GM12878 (cell line): ENCODE measurements around the gene CDKN1B. TPM values are rescaled to one million over a fixed set of nuclear protein-coding genes. Genes with fewer than 3 reads are reported as not detected.
A peak's percentile ranks its signal among the peaks of the same experiment; 100 is the strongest.

Source experiments
- ATAC-seq: fragments of 200-7000 bp; cut with Tn5 transposase; 3 replicates; pipeline ENCODE4 v1.9.1; 2020; ENCODE audit warnings: mild to moderate bottlenecking, moderate library complexity
- BruUV-seq: library from RNA; stranded (reverse); fragments of 400-500 nt; replicated peaks from 2 replicates; lab custom pipeline; 2021; lab: Mats Ljungman, UMichigan
- CTCF ChIA-PET: fragments of 300-600 bp; sonication (Branson Sonifier 250); formaldehyde crosslinking; extraction: SDS; loops from one replicate; lab custom pipeline; 2021; ENCODE audit warnings: inconsistent platforms; lab: Yijun Ruan, JAX
- POLR2A ChIA-PET: fragments of 350-600 bp; formaldehyde crosslinking; extraction: SDS; loops from one replicate; lab custom pipeline; 2021; ENCODE audit warnings: inconsistent platforms; lab: Charles Lee
- RAD21 ChIA-PET: fragments of 300-600 bp; sonication (Branson Sonifier 250); formaldehyde crosslinking; loops from one replicate; lab custom pipeline; 2023; ENCODE audit warnings: antibody characterized with exemption; ENCODE audit not compliant: unreplicated experiment; lab: Charles Lee
- SMC1A ChIA-PET: fragments of 300-600 bp; sonication (Branson Sonifier 250); formaldehyde crosslinking; loops from one replicate; lab custom pipeline; 2023; ENCODE audit not compliant: unreplicated experiment, uncharacterized antibody; lab: Charles Lee
- DNase-seq: peaks from one replicate; pipeline ENCODE4 v3.0.0-alpha.2; 2011; ENCODE audit warnings: low read depth, low spot score
- FAIRE-seq: peaks from 3 replicates; lab custom pipeline; 2011; peaks lifted over from hg19 to GRCh38; lab: Jason Lieb, UNC
- H2AFZ ChIP-seq: 2 replicates; pipeline ENCODE4 v1.6.0; 2011; ENCODE audit warnings: low read depth, low read length, control low read depth; ENCODE audit not compliant: control insufficient read depth
- H3K27ac ChIP-seq: 2 replicates; pipeline ENCODE4 v1.5.1; 2011; ENCODE audit warnings: control low read depth; ENCODE audit not compliant: control insufficient read depth, insufficient read depth
- H3K27me3 ChIP-seq, 2 experiments: replicated peaks in 1 of 2; 2 replicates each; pipeline versions ENCODE4 v1.6.0 to v1.6.1; 2011; ENCODE audit warnings: low read length in 1 of 2; ENCODE audit not compliant: control insufficient read depth in 2 of 2, insufficient read depth in 2 of 2
- H3K36me3 ChIP-seq, 2 experiments: 2 replicates each; pipeline ENCODE4 v1.5.1; 2011; ENCODE audit warnings: low read length in 1 of 2; ENCODE audit not compliant: control insufficient read depth in 2 of 2, insufficient read depth in 2 of 2
- H3K4me1 ChIP-seq: 2 replicates; pipeline ENCODE4 v1.6.1; 2011; ENCODE audit warnings: mild to moderate bottlenecking, low read length, moderate library complexity, mixed read lengths; ENCODE audit not compliant: control insufficient read depth, insufficient read depth
- H3K4me2 ChIP-seq: 2 replicates; pipeline ENCODE4 v1.6.0; 2011; ENCODE audit warnings: control low read depth; ENCODE audit not compliant: control insufficient read depth, insufficient read depth
- H3K4me3 ChIP-seq: fragments of 200-600 bp; sonication (generic); 2 replicates; pipeline ENCODE4 v1.5.1; 2016
- H3K79me2 ChIP-seq: 2 replicates; pipeline ENCODE4 v1.6.0; 2011; ENCODE audit warnings: low read length; ENCODE audit not compliant: control insufficient read depth, insufficient read depth
- H3K9ac ChIP-seq: 2 replicates; pipeline ENCODE4 v1.8.0; 2011; ENCODE audit warnings: low read length, control low read depth, mixed read lengths; ENCODE audit not compliant: control insufficient read depth, insufficient read depth
- H3K9me3 ChIP-seq: replicated peaks from 3 replicates; pipeline ENCODE4 v1.5.1; 2011; ENCODE audit warnings: mild to moderate bottlenecking, low read length; ENCODE audit not compliant: control insufficient read depth, insufficient read depth
- H4K20me1 ChIP-seq: 2 replicates; pipeline ENCODE4 v1.6.0; 2011; ENCODE audit not compliant: control insufficient read depth, insufficient read depth
- ATF2 ChIP-seq: IDR thresholded peaks from 2 replicates; pipeline ENCODE4 v1.6.1; 2012; ENCODE audit warnings: low read length, inconsistent platforms
- EP300 ChIP-seq, 2 experiments: fragments of 150-350 bp in 1 of 2; IDR thresholded peaks; 2 replicates each; pipeline ENCODE4 v1.6.1; 2011 to 2012; ENCODE audit warnings: low read depth in 2 of 2, low read length in 2 of 2, borderline replicate concordance in 1 of 2, improper control_type of control experiment in 1 of 2, inconsistent platforms in 1 of 2; ENCODE audit not compliant: control insufficient read depth in 1 of 2
- ESRRA ChIP-seq: IDR thresholded peaks from 2 replicates; pipeline ENCODE4 v1.6.1; 2012; ENCODE audit warnings: mild to moderate bottlenecking, low read length, improper control_type of control experiment
- FOXK2 ChIP-seq: fragments of 450-650 bp; IDR thresholded peaks from 2 replicates; pipeline ENCODE4 v1.6.1; 2017; ENCODE audit warnings: mild to moderate bottlenecking, moderate library complexity
- IKZF1 ChIP-seq: fragments of 450-650 bp; conservative IDR thresholded peaks from 2 replicates; pipeline ENCODE4 v1.6.1; 2017; ENCODE audit warnings: antibody characterized with exemption, mild to moderate bottlenecking
- MEF2A ChIP-seq: IDR thresholded peaks from 2 replicates; pipeline ENCODE4 v1.6.1; 2011; ENCODE audit warnings: low read depth, mild to moderate bottlenecking, low read length, moderate library complexity; ENCODE audit not compliant: insufficient read depth
- PAX5 ChIP-seq: IDR thresholded peaks from 2 replicates; pipeline ENCODE4 v1.6.1; 2011; ENCODE audit warnings: low read depth, low read length, borderline replicate concordance
- PBX3 ChIP-seq: IDR thresholded peaks from 2 replicates; pipeline ENCODE4 v1.6.1; 2011; ENCODE audit warnings: mild to moderate bottlenecking, low read depth, low read length, moderate library complexity; ENCODE audit not compliant: insufficient replicate concordance
- PKNOX1 ChIP-seq: fragments of 450-650 bp; IDR thresholded peaks from 2 replicates; pipeline ENCODE4 v1.6.1; 2016; ENCODE audit warnings: mild to moderate bottlenecking
- SIN3A ChIP-seq: IDR thresholded peaks from 2 replicates; pipeline ENCODE4 v1.6.1; 2012; ENCODE audit warnings: low read depth, low read length, improper control_type of control experiment
- SMAD1 ChIP-seq: fragments of 450-650 bp; IDR thresholded peaks from 2 replicates; pipeline ENCODE4 v1.6.1; 2018; ENCODE audit warnings: mild to moderate bottlenecking, low read depth; ENCODE audit not compliant: partially characterized antibody
- SMAD5 ChIP-seq: IDR thresholded peaks from 2 replicates; pipeline ENCODE4 v1.6.1; 2016; ENCODE audit warnings: antibody characterized with exemption, low read depth
- SMC3 ChIP-seq: IDR thresholded peaks from 2 replicates; pipeline ENCODE4 v1.6.1; 2011; ENCODE audit warnings: low read length, improper control_type of control experiment, borderline replicate concordance
- SP1 ChIP-seq: IDR thresholded peaks from one replicate; pipeline ENCODE4 v1.6.1; 2011; ENCODE audit warnings: low read depth, low read length
- SRF ChIP-seq, 2 experiments: IDR thresholded peaks; 2 replicates each; pipeline ENCODE4 v1.6.1; 2011; ENCODE audit warnings: low read depth in 2 of 2, low read length in 2 of 2, mild to moderate bottlenecking in 1 of 2, moderate library complexity in 1 of 2
- SUZ12 ChIP-seq: fragments of 200-600 bp; sonication (generic); IDR thresholded peaks from one replicate; pipeline ENCODE4 v1.6.1; 2018; ENCODE audit warnings: antibody characterized with exemption, mild to moderate bottlenecking; ENCODE audit not compliant: unreplicated experiment
- YBX1 ChIP-seq: fragments of 450-650 bp; IDR thresholded peaks from 2 replicates; pipeline ENCODE4 v1.6.1; 2016; ENCODE audit warnings: antibody characterized with exemption
- YY1 ChIP-seq: IDR thresholded peaks from 2 replicates; pipeline ENCODE4 v1.6.1; 2011; ENCODE audit warnings: low read depth, mild to moderate bottlenecking, low read length
- ZBED1 ChIP-seq: IDR thresholded peaks from 2 replicates; pipeline ENCODE4 v1.6.1; 2016; ENCODE audit warnings: borderline replicate concordance
- ZNF217 ChIP-seq: fragments of 450-650 bp; IDR thresholded peaks from 2 replicates; pipeline ENCODE4 v1.6.1; 2017; ENCODE audit warnings: antibody characterized with exemption, mild to moderate bottlenecking
- ZNF622 ChIP-seq: fragments of 450-650 bp; IDR thresholded peaks from 2 replicates; pipeline ENCODE4 v1.6.1; 2017; ENCODE audit warnings: mild to moderate bottlenecking, inconsistent platforms
- WGBS: methylation state at CpG from one replicate; pipeline ENCODE4 v1.1.6; 2016; ENCODE audit warnings: low lambda C conversion rate; ENCODE audit not compliant: insufficient replicate concordance, insufficient coverage; ENCODE audit errors: missing lambda C conversion rate; 5-methylcytosine and 5-hydroxymethylcytosine counted together
- in situ Hi-C: fragments of 300-500 bp; cut with MboI; formaldehyde crosslinking; loops from 9 replicates; pipeline ENCODE4 v1.14.3; 2018; ENCODE audit warnings: mixed read lengths
- intact Hi-C: fragments of 100-400 bp; cut with micrococcal nuclease; formaldehyde crosslinking; loops from one replicate; pipeline ENCODE4 v1.14.2; 2022; ENCODE audit not compliant: unreplicated experiment
- polyA plus RNA-seq, 11 experiments: library from polyadenylated mRNA; depleted of rRNA in 4 of 11; unstranded in 6 of 11; stranded (reverse) in 5 of 11; fragments of >200 nt; fragmentation: Nextera tagmentation in 4 of 11; fragmentation: Illumina TruSeq in 1 of 11; extraction: Ambion mirVana in 4 of 11; extraction: Trizol in 1 of 11; gene quantifications; 1 replicate in 1 of 11; 2 replicates in 10 of 11; pipeline versions ENCODE4 v1.2.1 to v1.2.3, GENCODE V29; 2011 to 2016; ENCODE audit warnings: inconsistent platforms in 2 of 11, missing spikeins in 2 of 11, low read depth in 1 of 11
- total RNA-seq, 4 experiments: library from RNA; depleted of rRNA in 3 of 4; stranded (reverse); fragments of >200 nt in 3 of 4; fragmentation: Illumina TruSeq in 1 of 4; extraction: Trizol in 1 of 4; gene quantifications; 2 replicates each; pipeline versions ENCODE4 v1.2.1 to v1.2.3, GENCODE V29; 2013 to 2021

Gene CDKN1B
- total and polyA plus RNA-seq, 10 of the 15 experiments (the other 5 are each of a cell fraction or from before 2014, with no cell fraction given): 4.2 to 39.1 (median 23.1) TPM

GRCh38 chr12:12715459-12716150 is 1.6 kb upstream of the CDKN1B start:
- SMC1A ChIA-PET: interaction anchor here (0.6 to 4.8 kb wide), 23 partner anchors 10 to 379 kb away, joined by 3 to 94 read pairs (median 4); partner anchors contain the start of genes BORCS5, DUSP16 and GPR19
- RAD21 ChIA-PET: interaction anchor here (0.5 to 4.3 kb wide), 17 partner anchors 10 to 358 kb away, joined by 3 to 101 read pairs (median 6); partner anchors contain the start of gene BORCS5
- ATAC-seq: peak; percentile 46
- FAIRE-seq: peak; percentile 57
- peak overlapping the region; percentile 97 for H3K9ac ChIP-seq
- no peaks in the 10 kb centered on the region for H3K9me3 ChIP-seq
- BruUV-seq: no TSS peak
- peak overlapping the region; percentile 91 for H3K4me2 ChIP-seq
- H3K79me2 ChIP-seq: peaks cover 56% of the 10 kb centered on the region
- H3K36me3 ChIP-seq: peaks cover 0 to 2% of the 10 kb centered on the region in 2 experiments; a peak in 1 of 4 replicates
- H3K27ac ChIP-seq: peak overlapping the region; percentile 97
- peak overlapping the region; percentile 97 for H3K4me3 ChIP-seq
- DNase-seq: no peak
- intact Hi-C loops: loop anchor here (1.0 to 5.0 kb wide), 5 partner anchors 18 to 358 kb away; partner anchors contain the start of genes BORCS5, CREBL2 and DUSP16
- H4K20me1 ChIP-seq: no peaks in the 10 kb centered on the region
- H3K4me1 ChIP-seq: peaks cover 17% of the 10 kb centered on the region
- CTCF ChIA-PET: interaction anchor here (0.8 to 4.2 kb wide), 15 partner anchors 11 to 358 kb away, joined by 3 to 83 read pairs (median 4); partner anchors contain the start of gene BORCS5
- POLR2A ChIA-PET: interaction anchor here (0.6 to 5.0 kb wide), 24 partner anchors 10 to 1160 kb away, joined by 3 to 93 read pairs (median 4); partner anchors contain the start of genes BORCS5 and CREBL2
- in situ Hi-C loops: loop anchor here (5.0 kb wide), 1 partner anchor 158 kb away; no protein-coding TSS in a partner anchor
- WGBS: 3% methylated on average over 10 of the region's 10 CpGs
- H2AFZ ChIP-seq: peak overlapping the region; percentile 42
- no peaks in the 10 kb centered on the region for H3K27me3 ChIP-seq
- TF ChIP-seq YY1: peak; percentile 90
- peak; percentile 64; the same call in 1 of the 2 replicates for TF ChIP-seq PAX5
- TF ChIP-seq PBX3: no peak
- peak in 1 of 2 experiments; percentile 43; a peak in 1 of 4 replicates for TF ChIP-seq EP300 (IDR thresholded peaks at IDR 0.05; ENCODE audit: borderline replicate concordance in 1 of 2, control insufficient read depth in 1 of 2, low read depth in 2 of 2, low read length in 2 of 2)
- no peak for TF ChIP-seq SP1
- no peak for TF ChIP-seq SMAD5
- no peak; the same call in 1 of the 2 replicates for TF ChIP-seq ZNF217
- peak; percentile 75; the same call in 1 of the 2 replicates for TF ChIP-seq PKNOX1
- no peak for TF ChIP-seq SIN3A
- TF ChIP-seq MEF2A: 0 out of 2 replicates have a peak, but pooled peaks have one; percentile 2
- TF ChIP-seq ZNF622: no peak
- no peak for TF ChIP-seq SMAD1
- TF ChIP-seq SRF (IDR thresholded peaks at IDR 0.05; ENCODE audit: low read depth in 2 of 2, low read length in 2 of 2): peak in 1 of 2 experiments; percentile 70; a peak in 2 of 4 replicates
- no peak for TF ChIP-seq SUZ12
- TF ChIP-seq FOXK2: no peak
- peak; percentile 48; the same call in 1 of the 2 replicates for TF ChIP-seq ATF2
- TF ChIP-seq IKZF1: peak; percentile 69
- TF ChIP-seq SMC3: no peak
- TF ChIP-seq ZBED1: peak; percentile 28; the same call in 1 of the 2 replicates
- no peak for TF ChIP-seq ESRRA
- no peak for TF ChIP-seq YBX1
